Measurements from ENCODE around the gene FITM2. TPM values are rescaled to one million over a fixed set of nuclear protein-coding genes. Genes with fewer than 3 reads are reported as not detected.
"Not testable (repeated sequence)": the region's sequence is repeated elsewhere in the genome, so short reads cannot be mapped to it uniquely, and the experiment has no call there.

The FITM2 gene
- polyA plus RNA-seq, 1 experiment, result 6.7 TPM

- H3K36me3 ChIP-seq (ENCODE audit: control insufficient read depth, insufficient read depth, low read length), result no peaks in the 10 kb centered on the region
- ChIA-PET CTCF (interaction anchor here (0.6 kb wide), 1 partner anchor 20 kb away, joined by 3 read pairs; the partner anchor contains the start of gene FITM2), POLR2A (no interaction called here)
- TF ChIP-seq CTCF (IDR thresholded peaks at IDR 0.05; ENCODE audit: insufficient read depth, low read depth, low read length), result no peak
- peaks cover 12% of the 10 kb centered on the region for H3K27me3 ChIP-seq (ENCODE audit: control insufficient read depth, insufficient read depth, low read length)
- DNase-seq (ENCODE audit: low read depth), result no peak
- no peak overlapping the region for H3K4me3 ChIP-seq (ENCODE audit: low read depth, low read length)
Measured at GRCh38 chr20:44331201-44331600, 20.2 kb upstream of the FITM2 start.

GRCh38 chr20:44328428-44328827, 17.4 kb upstream of the FITM2 start:
- ChIA-PET POLR2A (no interaction called here), CTCF (interaction anchor here (0.6 to 4.7 kb wide), 2 partner anchors 8 to 18 kb away, joined by 3 to 28 read pairs; partner anchors contain the start of genes FITM2 and R3HDML)
- no peak for DNase-seq (ENCODE audit: low read depth)
- TF ChIP-seq CTCF (IDR thresholded peaks at IDR 0.05; ENCODE audit: insufficient read depth, low read depth, low read length), result no peak
- Histone ChIP-seq H3K36me3 (ENCODE audit: control insufficient read depth, insufficient read depth, low read length) (no peaks in the 10 kb centered on the region), H3K4me3 (ENCODE audit: low read depth, low read length) (no peak overlapping the region), H3K27me3 (ENCODE audit: control insufficient read depth, insufficient read depth, low read length) (peaks cover 2% of the 10 kb centered on the region; the same call in 1 of the 2 replicates)

- DNase-seq (ENCODE audit: low read depth); POLR2A ChIA-PET; H3K4me3 ChIP-seq (ENCODE audit: low read depth, low read length); H3K27me3 ChIP-seq (ENCODE audit: control insufficient read depth, insufficient read depth, low read length); H3K36me3 ChIP-seq (ENCODE audit: control insufficient read depth, insufficient read depth, low read length): not testable (repeated sequence)
- CTCF ChIA-PET, result interaction anchor here (4.7 kb wide), 1 partner anchor 17 kb away, joined by 28 read pairs; the partner anchor contains the start of gene FITM2
Measured at GRCh38 chr20:44327748-44328147, 16.7 kb upstream of the FITM2 start.

GRCh38 chr20:44326391-44327159, 15.6 kb upstream of the FITM2 start:
- H3K27me3 ChIP-seq (ENCODE audit: control insufficient read depth, insufficient read depth, low read length), result peaks cover 2% of the 10 kb centered on the region; the same call in 1 of the 2 replicates
- DNase-seq (ENCODE audit: low read depth), result no peak
- POLR2A ChIA-PET, result no interaction called here
- no peaks in the 10 kb centered on the region for H3K36me3 ChIP-seq (ENCODE audit: control insufficient read depth, insufficient read depth, low read length)
- H3K4me3 ChIP-seq (ENCODE audit: low read depth, low read length), result peak overlapping the region; percentile 20
- CTCF ChIA-PET, result interaction anchor here (4.7 kb wide), 1 partner anchor 16 kb away, joined by 28 read pairs; the partner anchor contains the start of gene FITM2
- 0 out of 2 replicates have a peak, but pooled peaks have one; percentile 9 for TF ChIP-seq CTCF (IDR thresholded peaks at IDR 0.05; ENCODE audit: insufficient read depth, low read depth, low read length)

- H3K36me3 ChIP-seq (ENCODE audit: control insufficient read depth, insufficient read depth, low read length), result no peaks in the 10 kb centered on the region
- ChIA-PET POLR2A (no interaction called here), CTCF (interaction anchor here (0.9 to 4.7 kb wide), 4 partner anchors 9 to 107 kb away, joined by 3 to 28 read pairs (median 3); partner anchors contain the start of gene FITM2)
- no peak for TF ChIP-seq CTCF (IDR thresholded peaks at IDR 0.05; ENCODE audit: insufficient read depth, low read depth, low read length)
- DNase-seq (ENCODE audit: low read depth), result no peak
- no peak overlapping the region for H3K4me3 ChIP-seq (ENCODE audit: low read depth, low read length)
- H3K27me3 ChIP-seq (ENCODE audit: control insufficient read depth, insufficient read depth, low read length), result no peaks in the 10 kb centered on the region
Measured at GRCh38 chr20:44324343-44324742, 13.3 kb upstream of the FITM2 start.
